ENCODE data around the gene CROCC.

CROCC gene

DNA sequence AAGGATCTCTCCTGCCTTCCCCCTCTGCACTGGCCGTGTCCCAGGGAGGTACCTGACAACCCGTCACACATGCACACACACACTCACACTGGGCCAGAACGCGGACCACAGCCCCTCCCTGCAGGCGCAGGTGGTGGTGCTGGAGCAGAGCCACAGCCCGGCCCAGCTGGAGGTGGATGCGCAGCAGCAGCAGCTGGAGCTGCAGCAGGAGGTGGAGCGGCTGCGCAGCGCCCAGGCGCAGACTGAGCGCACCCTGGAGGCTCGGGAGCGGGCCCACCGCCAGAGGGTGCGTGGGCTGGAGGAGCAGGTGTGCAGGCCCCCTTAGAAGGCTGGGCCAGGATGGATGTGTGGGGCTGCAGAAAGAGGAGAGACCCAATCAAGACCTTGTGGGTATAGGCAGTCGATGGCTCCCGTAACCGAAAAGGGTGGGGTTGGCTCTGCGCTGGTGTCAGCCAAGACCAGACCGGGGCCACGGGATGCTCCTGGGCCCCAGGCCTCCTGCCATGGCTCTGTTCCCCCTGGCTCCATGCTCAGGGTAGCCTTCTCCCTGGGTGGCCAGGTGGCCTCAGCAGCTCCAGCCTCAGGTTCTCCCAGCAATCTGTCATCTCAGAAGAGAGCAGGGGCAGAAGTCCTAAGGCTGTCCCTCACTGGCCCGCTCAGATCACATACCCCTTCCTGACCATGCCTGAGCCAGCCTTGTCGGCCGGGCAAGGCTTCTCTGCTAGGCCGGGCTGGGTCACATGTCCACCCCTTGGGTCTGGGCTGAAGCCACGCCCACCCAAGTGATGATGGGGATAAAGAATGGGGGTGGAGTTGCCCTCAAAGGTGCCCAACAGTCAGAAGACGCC is 49.8 kb downstream of the CROCC start:
- DNase-seq, result no peak

DNA sequence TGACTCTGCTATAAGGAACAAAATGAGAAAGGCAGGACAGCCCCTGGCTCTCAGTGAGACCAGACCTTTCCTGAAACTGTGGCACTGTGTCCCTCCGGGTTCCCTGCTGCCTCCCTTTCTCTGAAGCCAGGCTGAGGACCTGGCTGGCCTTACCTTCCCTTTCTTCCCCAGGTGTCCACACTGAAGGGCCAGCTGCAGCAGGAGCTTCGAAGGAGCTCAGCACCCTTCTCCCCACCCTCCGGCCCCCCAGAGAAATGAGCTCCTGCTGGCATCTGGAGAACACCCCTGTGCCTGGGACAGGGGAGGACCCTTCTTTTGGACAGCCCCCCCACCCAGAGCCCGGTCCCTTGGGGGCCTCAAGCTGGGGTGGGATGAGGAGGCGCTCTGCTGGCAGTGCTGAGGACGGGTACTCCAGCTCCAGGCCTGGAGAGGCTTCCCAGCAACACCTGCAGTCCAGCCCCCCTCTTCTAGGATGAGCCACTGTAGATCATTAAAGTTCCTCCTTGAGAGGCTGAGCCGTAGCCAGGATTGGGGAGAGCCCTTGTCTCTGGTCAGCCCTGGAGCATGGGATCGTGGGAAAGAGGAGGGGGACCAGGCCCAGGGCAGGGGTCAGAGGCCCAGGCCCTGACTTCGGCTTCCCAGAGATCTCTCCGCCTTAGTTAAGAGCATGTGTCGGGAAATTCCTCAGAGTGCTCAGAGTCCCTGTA is 50.6 kb downstream of the CROCC start:
- no peak for DNase-seq

GRCh38 chr1:16973215-16973614 is 51.5 kb downstream of the CROCC start:
- no peak for DNase-seq

GRCh38 chr1:16975211-16975610 is 53.5 kb downstream of the CROCC start:
- no peak for DNase-seq

- no peak for DNase-seq
Measured at GRCh38 chr1:16975838-16976237, 54.1 kb downstream of the CROCC start.

- no peak for DNase-seq
Measured at GRCh38 chr1:16976966-16977365, 55.2 kb downstream of the CROCC start.

- DNase-seq, result no peak
Measured at GRCh38 chr1:16977377-16977776, 55.6 kb downstream of the CROCC start.

- no peak for DNase-seq
Measured at GRCh38 chr1:16978139-16978538, 56.4 kb downstream of the CROCC start.

GRCh38 chr1:16978567-16979474 is 57.1 kb downstream of the CROCC start:
- no peak for DNase-seq

DNA sequence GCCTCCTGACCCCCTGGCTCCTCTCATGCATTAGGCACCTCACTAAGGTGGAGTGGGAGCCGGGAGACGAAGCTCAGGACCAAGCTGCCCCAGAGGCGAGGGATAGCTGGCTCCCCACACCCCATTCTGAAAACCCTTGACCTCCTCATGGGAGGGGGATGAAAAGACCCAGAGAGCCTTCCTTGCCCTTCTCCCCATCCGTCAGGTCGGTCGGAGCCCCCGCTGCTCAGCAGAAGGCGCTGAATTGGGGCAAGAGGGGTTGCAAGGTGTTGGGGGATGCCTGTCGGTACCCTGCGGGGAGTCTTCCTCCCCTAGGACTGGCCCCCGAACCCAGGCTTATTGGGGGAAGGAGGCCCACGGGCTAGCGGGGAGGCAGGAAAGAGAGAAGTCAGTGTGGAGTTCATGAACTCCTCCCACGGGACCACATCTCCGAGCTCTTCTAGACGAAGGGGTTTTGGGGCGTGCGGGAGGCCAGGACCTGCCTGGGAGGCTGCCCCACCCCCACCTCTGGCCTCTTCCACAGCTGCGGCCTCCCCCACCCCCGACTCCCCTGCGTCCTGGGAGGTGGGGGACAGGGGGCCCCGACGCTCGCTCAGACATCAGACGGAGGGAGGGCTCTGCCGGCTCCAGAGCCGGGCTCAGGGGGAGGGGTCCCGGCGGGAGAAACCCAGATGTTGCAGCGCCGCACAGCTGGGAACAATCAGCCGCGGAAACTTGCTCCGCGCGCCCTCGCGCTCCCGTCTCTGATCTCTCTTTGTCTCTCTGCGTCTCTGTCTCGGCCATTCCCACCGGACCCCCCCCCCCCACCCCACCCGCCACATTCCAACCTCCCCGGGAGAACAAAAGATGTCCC is 58.0 kb downstream of the CROCC start:
- no peak for DNase-seq

GRCh38 chr1:16980473-16981268 is 58.9 kb downstream of the CROCC start, which contains the start of gene MFAP2:
Gene MFAP2 (minus strand): TSS chr1:16980620. CDS start chr1:16978273, 2,347 bp downstream.
- DNase-seq, result no peak

GRCh38 chr1:16981269-16981849 is 59.6 kb downstream of the CROCC start:
- DNase-seq, result no peak

- no peak for DNase-seq
Measured at GRCh38 chr1:16982902-16983301, 61.2 kb downstream of the CROCC start.

DNA sequence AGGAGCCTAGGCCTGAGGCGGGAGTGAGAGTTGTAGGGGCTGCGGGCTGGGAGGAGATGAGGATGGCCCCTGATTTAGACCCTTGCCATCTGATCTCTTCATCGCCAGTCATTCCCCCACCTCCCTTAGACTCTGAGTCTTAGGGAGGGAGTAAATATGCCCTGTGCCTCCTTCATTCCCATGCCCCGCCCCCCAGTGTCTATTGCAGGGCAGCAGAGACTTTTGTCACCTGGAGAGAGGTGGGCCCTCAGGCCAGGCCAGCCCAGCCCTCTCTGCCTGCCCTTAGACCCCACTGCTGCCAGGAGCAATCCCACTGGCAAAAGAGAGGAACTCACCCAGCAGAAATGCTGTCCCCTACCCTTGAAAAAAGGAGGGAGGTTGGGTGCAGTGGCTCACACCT is 61.9 kb downstream of the CROCC start:
- no peak for DNase-seq

- DNase-seq, result no peak
Measured at GRCh38 chr1:16984717-16985116, 63.0 kb downstream of the CROCC start.

DNA sequence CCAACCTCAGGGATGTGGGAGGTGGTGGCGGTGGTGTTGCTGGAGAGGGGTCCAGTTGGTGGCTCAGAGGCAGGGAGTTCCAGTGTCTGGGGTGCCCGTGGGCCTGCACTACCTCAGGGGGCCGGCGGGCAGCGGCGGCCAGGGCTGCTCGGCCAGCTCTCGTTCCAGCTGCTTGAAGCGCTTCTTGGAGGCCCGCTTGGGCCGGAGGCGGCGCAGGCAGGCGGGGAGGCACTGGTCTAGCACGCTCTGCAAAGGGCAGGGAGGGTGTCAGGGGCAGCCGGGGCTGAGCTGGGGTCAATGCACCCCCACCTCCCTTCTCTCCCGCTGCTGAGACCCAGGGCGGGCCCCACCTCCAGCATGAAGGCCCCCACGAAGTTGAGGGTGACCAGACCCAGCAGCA is 64.4 kb downstream of the CROCC start:
- DNase-seq, result no peak

DNA sequence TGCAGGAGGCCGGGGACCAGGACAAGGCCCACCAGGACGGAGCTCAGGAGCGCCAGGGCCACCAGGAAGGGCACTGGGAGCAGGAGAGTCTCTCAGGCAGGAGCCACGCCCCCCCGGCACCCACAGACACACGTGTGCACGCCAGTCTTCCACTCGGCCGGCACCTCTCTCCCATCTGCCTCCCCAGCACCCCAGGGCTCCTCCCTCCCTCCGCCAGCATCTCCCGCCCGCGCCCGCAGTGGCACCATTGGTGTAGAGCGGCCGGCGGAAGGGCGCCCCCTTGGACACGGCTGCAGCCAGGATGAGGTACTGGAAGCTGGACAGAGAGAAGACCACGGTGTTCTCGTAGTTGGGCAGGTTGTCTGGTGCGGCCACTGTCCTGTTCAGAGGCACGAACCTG is 64.8 kb downstream of the CROCC start:
- DNase-seq, result no peak

DNA sequence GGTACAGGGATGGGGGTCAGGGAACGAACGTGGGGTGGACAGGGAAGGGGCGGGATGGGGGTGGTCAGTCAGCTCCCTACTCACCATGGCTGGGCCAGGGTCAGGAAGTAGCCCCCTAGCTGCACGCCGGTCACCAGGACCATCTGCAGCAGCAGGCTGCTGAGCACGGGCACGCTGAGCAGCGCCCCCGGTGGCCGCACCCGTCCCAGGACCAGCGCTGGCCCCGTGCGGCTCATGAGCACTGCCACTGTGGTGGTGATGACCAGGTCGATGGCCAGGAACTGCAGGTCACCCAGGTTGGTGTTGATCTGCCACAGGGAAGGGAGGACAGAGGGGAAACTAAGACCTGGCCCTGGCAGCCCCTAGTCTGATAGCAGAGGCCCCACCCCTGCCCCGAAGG is 65.2 kb downstream of the CROCC start:
- DNase-seq, result no peak

DNA sequence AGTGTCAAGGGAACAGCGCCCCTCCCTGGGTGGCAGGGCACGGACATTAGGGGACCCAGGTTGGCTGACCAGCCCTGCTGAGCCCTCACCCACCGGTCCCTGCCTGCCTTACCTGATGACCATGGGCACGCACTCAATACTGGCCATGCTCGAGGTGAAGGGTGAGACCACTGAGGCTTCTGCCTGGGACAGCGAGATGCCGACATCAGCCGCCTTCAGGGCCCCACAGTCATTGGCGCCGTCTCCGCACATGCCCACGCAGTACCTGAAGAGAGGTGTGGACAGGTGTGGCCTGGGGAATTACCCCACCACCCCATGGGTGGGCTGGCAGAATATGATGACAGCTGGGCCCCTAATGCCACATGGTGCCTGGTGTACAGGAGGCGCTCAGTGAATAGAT is 66.5 kb downstream of the CROCC start:
- DNase-seq, result no peak

GRCh38 chr1:16989676-16990391 is 68.1 kb downstream of the CROCC start:
- no peak for DNase-seq
